Fibroblast of the conjunctiva (primary cell): ENCODE data around the gene UPP2.

ENCODE experiments used
- DNase-seq: peaks from one replicate; pipeline ENCODE4 v3.0.0-alpha.2; 2010; ENCODE audit warnings: low read depth

Gene UPP2

GRCh38 chr2:158112992-158113391, 11.3 kb downstream of the UPP2 start:
- no peak for DNase-seq

GRCh38 chr2:158113741-158114295, 12.1 kb downstream of the UPP2 start:
- no peak for DNase-seq

GRCh38 chr2:158114516-158114915, 12.8 kb downstream of the UPP2 start:
- no peak for DNase-seq

GRCh38 chr2:158115202-158115767, 13.6 kb downstream of the UPP2 start:
- DNase-seq: no peak

GRCh38 chr2:158116936-158117335, 15.3 kb downstream of the UPP2 start:
- no peak for DNase-seq

- no peak for DNase-seq
These were observed 18.4 kb downstream of the UPP2 start for GRCh38 chr2:158120102-158120501.

GRCh38 chr2:158120664-158121641, 19.3 kb downstream of the UPP2 start:
- DNase-seq: no peak

- no peak for DNase-seq
These were observed 23.2 kb downstream of the UPP2 start for GRCh38 chr2:158124896-158125295.

GRCh38 chr2:158125756-158126498, 24.3 kb downstream of the UPP2 start:
- no peak for DNase-seq

- DNase-seq: no peak
These were observed 25.7 kb downstream of the UPP2 start for GRCh38 chr2:158127380-158127804.

GRCh38 chr2:158128168-158128973, 26.7 kb downstream of the UPP2 start:
- no peak for DNase-seq

- DNase-seq: no peak
These were observed 27.4 kb downstream of the UPP2 start for GRCh38 chr2:158129037-158129436.

- DNase-seq: no peak
These were observed 29.3 kb downstream of the UPP2 start for GRCh38 chr2:158130832-158131473.

- no peak for DNase-seq
These were observed 29.8 kb downstream of the UPP2 start for GRCh38 chr2:158131483-158131912.

GRCh38 chr2:158131919-158132566, 30.4 kb downstream of the UPP2 start:
- no peak for DNase-seq

- DNase-seq: no peak
These were observed 32.4 kb downstream of the UPP2 start for GRCh38 chr2:158134055-158134454.

GRCh38 chr2:158134655-158135054, 33.0 kb downstream of the UPP2 start:
- no peak for DNase-seq

GRCh38 chr2:158135096-158135495, 33.4 kb downstream of the UPP2 start:
- DNase-seq: no peak

- DNase-seq: no peak
These were observed 36.6 kb downstream of the UPP2 start for GRCh38 chr2:158138255-158138654.

GRCh38 chr2:158140201-158140600, 38.5 kb downstream of the UPP2 start:
- DNase-seq: no peak
